SK-N-SH (cell line): Measurements from ENCODE around the gene ATP2A2. TPM values are rescaled to one million over a fixed set of nuclear protein-coding genes. Genes with fewer than 3 reads are reported as not detected.

Source experiments
- CTCF ChIA-PET: fragments of 300-600, 350-600 bp; formaldehyde crosslinking; extraction: SDS; loops from one replicate; lab custom pipeline; 2021; lab: Yijun Ruan, JAX
- POLR2A ChIA-PET: fragments of 350-600 bp; sonication (Branson Sonifier 250); formaldehyde crosslinking; extraction: SDS; loops from one replicate; lab custom pipeline; 2020; ENCODE audit warnings: antibody characterized with exemption, inconsistent platforms; lab: Yijun Ruan, JAX
- DNase-seq: peaks from one replicate; pipeline ENCODE4 v3.0.0; 2012
- H2AFZ ChIP-seq: fragments of 200-600 bp; sonication (generic); 2 replicates; pipeline ENCODE4 v1.8.1; 2016; ENCODE audit warnings: antibody characterized with exemption, mild to moderate bottlenecking, low read depth
- H3F3A ChIP-seq: fragments of 200-600 bp; sonication (generic); replicated peaks from 2 replicates; pipeline ENCODE3; 2016; ENCODE audit warnings: antibody characterized with exemption, mild to moderate bottlenecking; ENCODE audit not compliant: insufficient read depth
- H3K27ac ChIP-seq, 2 experiments: fragments of 200-500 bp in 1 of 2; fragments of 200-600 bp in 1 of 2; sonication (Bioruptor generic) in 1 of 2; sonication (generic), shearing (Covaris generic) in 1 of 2; 2 replicates each; pipeline versions ENCODE4 v1.5.1 to v1.6.1; 2014 to 2016; ENCODE audit warnings: low read depth in 2 of 2, inconsistent platforms in 1 of 2, low read length in 1 of 2, mild to moderate bottlenecking in 1 of 2, mixed read lengths in 1 of 2
- H3K27me3 ChIP-seq: fragments of 200-600 bp; sonication (generic), shearing (Covaris generic); 2 replicates; pipeline ENCODE4 v1.6.1; 2016; ENCODE audit warnings: mixed run types; ENCODE audit not compliant: insufficient read depth
- H3K36me3 ChIP-seq, 2 experiments: fragments of 200-500 bp in 1 of 2; fragments of 200-600 bp in 1 of 2; sonication (Bioruptor generic) in 1 of 2; sonication (generic) in 1 of 2; replicated peaks in 1 of 2; 2 replicates each; pipeline versions ENCODE3 to v1.5.1; 2014 to 2016; ENCODE audit warnings: low read length in 1 of 2, mild to moderate bottlenecking in 1 of 2; ENCODE audit not compliant: insufficient read depth in 2 of 2, control insufficient read depth in 1 of 2
- H3K4me1 ChIP-seq, 2 experiments: fragments of 200-500 bp in 1 of 2; fragments of 200-600 bp in 1 of 2; sonication (Bioruptor generic) in 1 of 2; sonication (generic), shearing (Covaris generic) in 1 of 2; 2 replicates each; pipeline versions ENCODE4 v1.5.1 to v1.6.1; 2014 to 2016; ENCODE audit warnings: low read depth in 1 of 2, low read length in 1 of 2, mixed run types in 1 of 2; ENCODE audit not compliant: insufficient read depth in 2 of 2, control insufficient read depth in 1 of 2
- H3K4me2 ChIP-seq: fragments of 200-600 bp; sonication (generic), shearing (Covaris generic); 2 replicates; pipeline ENCODE4 v1.6.1; 2017; ENCODE audit warnings: mixed run types
- H3K4me3 ChIP-seq, 2 experiments: fragments of 200-500 bp in 1 of 2; fragments of 200-600 bp in 1 of 2; sonication (Bioruptor generic) in 1 of 2; sonication (generic), shearing (Covaris generic) in 1 of 2; 2 replicates each; pipeline versions ENCODE4 v1.5.1 to v1.8.1; 2014 to 2016; ENCODE audit warnings: low read depth in 2 of 2, inconsistent platforms in 1 of 2, low read length in 1 of 2, mild to moderate bottlenecking in 1 of 2, mixed read lengths in 1 of 2, moderate library complexity in 1 of 2
- H3K79me2 ChIP-seq: fragments of 200-600 bp; sonication (generic); 2 replicates; pipeline ENCODE4 v1.8.1; 2017; ENCODE audit warnings: mild to moderate bottlenecking; ENCODE audit not compliant: insufficient read depth
- H3K9ac ChIP-seq: fragments of 200-600 bp; sonication (generic); 2 replicates; pipeline ENCODE4 v1.6.1; 2017; ENCODE audit warnings: mixed run types
- H3K9me2 ChIP-seq: fragments of 200-600 bp; sonication (generic); 2 replicates; pipeline ENCODE4 v1.6.1; 2017; ENCODE audit warnings: mixed run types
- H3K9me3 ChIP-seq: fragments of 200-600 bp; sonication (generic); 2 replicates; pipeline ENCODE4 v1.6.1; 2017; ENCODE audit warnings: mixed run types, mild to moderate bottlenecking, moderate library complexity
- H4K20me1 ChIP-seq: fragments of 200-600 bp; sonication (generic); 2 replicates; pipeline ENCODE4 v1.6.1; 2017; ENCODE audit warnings: mild to moderate bottlenecking, mixed run types; ENCODE audit not compliant: insufficient read depth
- CHD2 ChIP-seq: fragments of 150-350 bp; IDR thresholded peaks from 2 replicates; pipeline ENCODE4 v1.6.1; 2018; ENCODE audit warnings: low read length; ENCODE audit not compliant: partially characterized antibody
- ELF1 ChIP-seq: IDR thresholded peaks from 2 replicates; pipeline ENCODE4 v1.4.0; 2012
- FOSL2 ChIP-seq: IDR thresholded peaks from 2 replicates; pipeline ENCODE4 v1.4.0; 2012; ENCODE audit warnings: low read depth, mild to moderate bottlenecking, moderate library complexity, borderline replicate concordance
- MEF2A ChIP-seq: IDR thresholded peaks from 2 replicates; pipeline ENCODE4 v1.4.0; 2012; ENCODE audit warnings: low read depth, borderline replicate concordance
- NFIC ChIP-seq: IDR thresholded peaks from 2 replicates; pipeline ENCODE4 v1.4.0; 2012; ENCODE audit warnings: borderline replicate concordance
- RAD21 ChIP-seq: IDR thresholded peaks from 2 replicates; pipeline ENCODE4 v1.6.1; 2012; ENCODE audit warnings: mild to moderate bottlenecking, low read length
- RCOR1 ChIP-seq: fragments of 150-350 bp; IDR thresholded peaks from 2 replicates; pipeline ENCODE4 v1.6.1; 2017; ENCODE audit warnings: antibody characterized with exemption, low read length
- REST ChIP-seq: IDR thresholded peaks from 2 replicates; pipeline ENCODE4 v1.6.1; 2012; ENCODE audit warnings: mild to moderate bottlenecking, low read depth, low read length, moderate library complexity
- RFX5 ChIP-seq: IDR thresholded peaks from 2 replicates; pipeline ENCODE4 v1.6.1; 2012; ENCODE audit warnings: mild to moderate bottlenecking, improper control_type of control experiment, low read length
- RXRA ChIP-seq: IDR thresholded peaks from 2 replicates; pipeline ENCODE4 v1.4.0; 2012; ENCODE audit warnings: low read depth, mild to moderate bottlenecking, borderline replicate concordance
- TAF1 ChIP-seq: IDR thresholded peaks from 2 replicates; pipeline ENCODE4 v1.6.1; 2012; ENCODE audit warnings: low read depth, mild to moderate bottlenecking, low read length, moderate library complexity, borderline replicate concordance
- USF1 ChIP-seq: IDR thresholded peaks from 2 replicates; pipeline ENCODE4 v1.4.0; 2012; ENCODE audit warnings: low read depth, borderline replicate concordance
- WGBS: methylation state at CpG from one replicate; pipeline ENCODE4 v1.1.6; 2017; ENCODE audit warnings: low lambda C conversion rate; 5-methylcytosine and 5-hydroxymethylcytosine counted together
- polyA plus RNA-seq, 3 experiments: library from polyadenylated mRNA; depleted of rRNA; stranded (reverse); fragments of >200 nt; gene quantifications; 2 replicates each; pipeline ENCODE4 v1.2.3, GENCODE V29; 2012
- TF ChIP-seq, protein P1 (sequence below): IDR thresholded peaks from 2 replicates; pipeline ENCODE4 v1.4.0; 2012; ENCODE audit warnings: low read depth
- TF ChIP-seq, protein P2 (sequence below): IDR thresholded peaks from 2 replicates; pipeline ENCODE4 v1.4.0; 2012; ENCODE audit warnings: low read depth, borderline replicate concordance

ATP2A2 gene
- polyA plus RNA-seq, 1 of the 3 experiments (the other 2 are of a cell fraction): 120 TPM

DNA sequence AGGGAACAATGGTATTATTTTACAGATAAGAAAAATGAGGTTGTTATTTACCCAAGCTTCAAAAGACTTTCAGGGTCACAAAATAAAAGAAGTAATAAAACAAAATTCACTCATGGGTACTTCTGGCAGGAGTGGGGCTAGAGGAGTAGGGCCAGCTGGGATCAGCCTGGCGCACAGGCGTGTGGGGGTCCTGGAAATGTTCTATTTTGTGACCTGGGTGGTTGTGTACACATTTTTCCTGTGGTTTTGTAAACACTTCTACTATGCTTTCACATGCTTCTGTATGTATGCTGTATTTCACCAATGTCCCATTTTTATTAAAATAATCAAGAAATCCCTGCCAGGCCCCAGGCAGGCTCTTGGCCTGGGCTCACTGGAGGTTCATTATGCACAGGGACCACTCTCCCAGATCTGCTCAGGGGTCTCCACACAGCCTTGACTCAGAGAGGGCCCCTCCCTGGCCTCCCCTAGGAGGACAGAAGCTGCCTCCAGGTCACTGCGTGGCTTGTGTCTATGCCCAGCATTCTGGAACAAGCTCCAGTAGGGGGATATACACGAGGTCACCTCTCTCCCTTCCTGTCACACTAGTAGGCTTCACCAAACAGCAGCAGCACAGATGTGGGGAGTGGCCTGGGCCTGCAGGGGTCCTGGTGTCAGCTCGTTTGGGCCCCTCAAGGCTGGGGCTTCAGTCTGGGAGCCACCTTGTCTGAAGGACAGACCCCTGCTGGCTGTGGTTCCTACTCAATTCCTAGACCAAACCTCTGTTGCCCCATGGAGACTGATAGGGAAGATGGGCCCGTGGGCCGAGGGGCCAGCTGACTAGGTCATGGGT, 84.7 kb downstream of the ATP2A2 start:
- ChIA-PET CTCF (interaction anchor here (1.0 to 1.3 kb wide), 2 partner anchors 8 to 9 kb away, joined by 3 to 4 read pairs; no protein-coding TSS in a partner anchor), POLR2A (no interaction called here)
- TF ChIP-seq RXRA: no peak
- TF ChIP-seq, protein P1, sequence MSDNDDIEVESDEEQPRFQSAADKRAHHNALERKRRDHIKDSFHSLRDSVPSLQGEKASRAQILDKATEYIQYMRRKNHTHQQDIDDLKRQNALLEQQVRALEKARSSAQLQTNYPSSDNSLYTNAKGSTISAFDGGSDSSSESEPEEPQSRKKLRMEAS: no peak
- TF ChIP-seq TAF1: no peak
- TF ChIP-seq RCOR1: no peak
- TF ChIP-seq REST: no peak
- no peak for TF ChIP-seq ELF1
- TF ChIP-seq, protein P2, sequence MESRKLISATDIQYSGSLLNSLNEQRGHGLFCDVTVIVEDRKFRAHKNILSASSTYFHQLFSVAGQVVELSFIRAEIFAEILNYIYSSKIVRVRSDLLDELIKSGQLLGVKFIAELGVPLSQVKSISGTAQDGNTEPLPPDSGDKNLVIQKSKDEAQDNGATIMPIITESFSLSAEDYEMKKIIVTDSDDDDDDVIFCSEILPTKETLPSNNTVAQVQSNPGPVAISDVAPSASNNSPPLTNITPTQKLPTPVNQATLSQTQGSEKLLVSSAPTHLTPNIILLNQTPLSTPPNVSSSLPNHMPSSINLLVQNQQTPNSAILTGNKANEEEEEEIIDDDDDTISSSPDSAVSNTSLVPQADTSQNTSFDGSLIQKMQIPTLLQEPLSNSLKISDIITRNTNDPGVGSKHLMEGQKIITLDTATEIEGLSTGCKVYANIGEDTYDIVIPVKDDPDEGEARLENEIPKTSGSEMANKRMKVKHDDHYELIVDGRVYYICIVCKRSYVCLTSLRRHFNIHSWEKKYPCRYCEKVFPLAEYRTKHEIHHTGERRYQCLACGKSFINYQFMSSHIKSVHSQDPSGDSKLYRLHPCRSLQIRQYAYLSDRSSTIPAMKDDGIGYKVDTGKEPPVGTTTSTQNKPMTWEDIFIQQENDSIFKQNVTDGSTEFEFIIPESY: no peak
- TF ChIP-seq RAD21: no peak
- TF ChIP-seq RFX5: no peak
- no peak for TF ChIP-seq FOSL2
- no peak for TF ChIP-seq USF1
- TF ChIP-seq NFIC: no peak
- TF ChIP-seq CHD2: no peak
- TF ChIP-seq MEF2A: no peak

More for the DNA sequence above, 84.7 kb downstream of the ATP2A2 start:
- WGBS: 91% methylated on average over 6 of the region's 7 CpGs
- no peaks in the 10 kb centered on the region for H4K20me1 ChIP-seq
- no peaks in the 10 kb centered on the region for H3K27me3 ChIP-seq
- no peak overlapping the region for H3K27ac ChIP-seq
- H3F3A ChIP-seq: peaks cover 8% of the 10 kb centered on the region
- H3K79me2 ChIP-seq: no peaks in the 10 kb centered on the region
- H3K4me2 ChIP-seq: no peak overlapping the region
- H3K9ac ChIP-seq: no peak overlapping the region
- H3K9me3 ChIP-seq: no peaks in the 10 kb centered on the region
- no peak overlapping the region for H2AFZ ChIP-seq
- no peaks in the 10 kb centered on the region for H3K4me1 ChIP-seq
- H3K4me3 ChIP-seq: no peak overlapping the region
- DNase-seq: no peak
- peaks cover 0 to 8% of the 10 kb centered on the region in 2 experiments for H3K36me3 ChIP-seq
- H3K9me2 ChIP-seq: no peaks in the 10 kb centered on the region
